ENCODE data around the gene PDE7B.

GRCh38 chr6:136012198-136012887 is 160.8 kb downstream of the PDE7B start:
- TF ChIP-seq CTCF (conservative IDR thresholded peaks at IDR 0.05; ENCODE audit: low read length) (no peak), EZH2phosphoT487 (IDR thresholded peaks at IDR 0.05; ENCODE audit: borderline replicate concordance, low read depth, low read length) (no peak)

Measured in OCI-LY7 (cell line).